ENCODE measurements around the gene PRKCB.

DNA sequence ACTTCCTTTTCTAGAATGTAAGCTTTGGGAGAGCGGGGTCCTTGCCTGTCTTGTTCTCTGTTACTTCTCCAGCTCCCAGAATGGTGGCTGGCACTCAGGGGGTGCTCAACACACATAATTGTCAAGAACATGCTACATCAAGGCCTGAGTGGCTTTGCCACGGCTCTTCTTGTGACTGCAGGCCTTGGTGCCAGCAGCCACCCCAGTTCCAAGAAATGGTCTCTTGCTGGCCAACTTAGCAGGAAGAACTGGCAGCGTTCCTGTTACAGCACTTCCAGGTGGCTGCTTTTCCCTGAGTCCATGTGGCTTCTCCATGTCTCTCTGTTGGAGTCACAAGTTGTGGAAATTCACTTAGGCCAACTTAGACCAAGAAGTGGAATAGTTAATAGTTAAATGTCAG lies 36.1 kb downstream of the PRKCB start:
- no peak for TF ChIP-seq CTCF (IDR thresholded peaks at IDR 0.05)
- no peak for TF ChIP-seq EP300 (IDR thresholded peaks at IDR 0.05)
- no peak for TF ChIP-seq POLR2A (IDR thresholded peaks at IDR 0.05)

Data from ovary (tissue), 3 donors.